HCT116 (cell line): ENCODE data around the gene PIGW. TPM values are rescaled to one million over a fixed set of nuclear protein-coding genes. Genes with fewer than 3 reads are reported as not detected.

Source experiments
- ATAC-seq: fragments of 200-7000 bp; cut with Tn5 transposase; 2 replicates; pipeline ENCODE4 v1.9.1; 2020; ENCODE audit warnings: mild to moderate bottlenecking, moderate library complexity
- BruUV-seq: library from RNA; stranded (reverse); fragments of 400-500 nt; replicated peaks from 2 replicates; lab custom pipeline; 2021; lab: Mats Ljungman, UMichigan
- CTCF ChIA-PET: fragments of 300-600 bp; sonication (Branson Sonifier 250); formaldehyde crosslinking; loops from one replicate; lab custom pipeline; 2021; ENCODE audit warnings: antibody characterized with exemption; lab: Charles Lee
- POLR2A ChIA-PET: fragments of 300-600, 350-600 bp; sonication (Branson Sonifier 250); formaldehyde crosslinking; loops from one replicate; lab custom pipeline; 2021; ENCODE audit warnings: antibody characterized with exemption; lab: Charles Lee
- RAD21 ChIA-PET, 2 experiments: fragments of 300-600 bp; sonication (Branson Sonifier 250); formaldehyde crosslinking; loops; one replicate each; lab custom pipeline; 2023; ENCODE audit warnings: low total read pairs in 2 of 2; ENCODE audit not compliant: uncharacterized antibody in 2 of 2, unreplicated experiment in 2 of 2, low non-redundant PET in 1 of 2; lab: Charles Lee
- DNase-seq: peaks from one replicate; pipeline ENCODE4 v3.0.0-alpha.2; 2010; ENCODE audit warnings: low read depth, low spot score
- H2AFZ ChIP-seq: fragments of 200-600 bp; shearing (Covaris generic), sonication (generic); 2 replicates; pipeline ENCODE4 v1.6.1; 2017; ENCODE audit warnings: low read depth, mixed run types, mixed read lengths, antibody characterized with exemption, low read length; ENCODE audit not compliant: poor library complexity, severe bottlenecking
- H3K27ac ChIP-seq: 2 replicates; pipeline ENCODE4 v1.5.1; 2012; ENCODE audit warnings: low read depth, low read length
- H3K27me3 ChIP-seq: fragments of 200-600 bp; sonication (generic); 2 replicates; pipeline ENCODE4 v1.6.1; 2016; ENCODE audit warnings: mixed run types, low read length, mixed read lengths; ENCODE audit not compliant: insufficient read depth
- H3K36me3 ChIP-seq, 2 experiments: fragments of 200-500 bp in 1 of 2; fragments of 200-600 bp in 1 of 2; sonication (Bioruptor generic) in 1 of 2; sonication (generic) in 1 of 2; 2 replicates each; pipeline versions ENCODE4 v1.5.1 to v1.6.1; 2014 to 2016; ENCODE audit warnings: low read length in 2 of 2, inconsistent platforms in 1 of 2, mixed read lengths in 1 of 2, mixed run types in 1 of 2; ENCODE audit not compliant: insufficient read depth in 2 of 2, control insufficient read depth in 1 of 2
- H3K4me1 ChIP-seq, 2 experiments: fragments of 200-600 bp in 1 of 2; sonication (generic) in 1 of 2; 2 replicates each; pipeline versions ENCODE4 v1.5.1 to v1.6.1; 2012 to 2017; ENCODE audit warnings: low read length in 2 of 2, inconsistent platforms in 1 of 2, mild to moderate bottlenecking in 1 of 2, mixed read lengths in 1 of 2, mixed run types in 1 of 2, moderate library complexity in 1 of 2; ENCODE audit not compliant: insufficient read depth in 2 of 2, control insufficient read depth in 1 of 2
- H3K4me2 ChIP-seq: fragments of 200-600 bp; sonication (generic); 2 replicates; pipeline ENCODE4 v1.6.1; 2017; ENCODE audit warnings: mixed run types, low read length, mixed read lengths
- H3K4me3 ChIP-seq, 2 experiments: fragments of 200-600 bp in 1 of 2; sonication (generic) in 1 of 2; replicated peaks in 1 of 2; 2 replicates each; pipeline ENCODE4 v1.5.1; 2011 to 2016; ENCODE audit warnings: low read length in 2 of 2, control low read depth in 1 of 2, low read depth in 1 of 2, mild to moderate bottlenecking in 1 of 2, mixed read lengths in 1 of 2, mixed run types in 1 of 2
- H3K79me2 ChIP-seq: fragments of 200-600 bp; sonication (generic); 2 replicates; pipeline ENCODE4 v1.6.1; 2017; ENCODE audit warnings: mild to moderate bottlenecking, mixed run types, low read length, moderate library complexity, mixed read lengths; ENCODE audit not compliant: insufficient read depth
- H3K9ac ChIP-seq: fragments of 200-600 bp; sonication (generic); 2 replicates; pipeline ENCODE4 v1.6.1; 2016; ENCODE audit warnings: low read length, mixed read lengths
- H3K9me2 ChIP-seq: fragments of 200-600 bp; sonication (generic), shearing (Covaris generic); 2 replicates; pipeline ENCODE4 v1.6.1; 2017; ENCODE audit warnings: mixed run types, mild to moderate bottlenecking, moderate library complexity; ENCODE audit not compliant: insufficient read depth
- H3K9me3 ChIP-seq, 2 experiments: fragments of 200-500 bp in 1 of 2; fragments of 200-600 bp in 1 of 2; sonication (Bioruptor generic) in 1 of 2; sonication (generic) in 1 of 2; 2 replicates each; pipeline ENCODE4 v1.6.1; 2014 to 2017; ENCODE audit warnings: low read length in 2 of 2, mixed read lengths in 2 of 2, inconsistent platforms in 1 of 2, low read depth in 1 of 2, mild to moderate bottlenecking in 1 of 2, mixed run types in 1 of 2, moderate library complexity in 1 of 2; ENCODE audit not compliant: control insufficient read depth in 1 of 2, insufficient read depth in 1 of 2
- H4K20me1 ChIP-seq: fragments of 200-600 bp; sonication (generic), shearing (Covaris generic); 2 replicates; pipeline ENCODE4 v1.6.1; 2017; ENCODE audit warnings: mixed run types, mild to moderate bottlenecking, moderate library complexity; ENCODE audit not compliant: insufficient read depth
- CBX3 ChIP-seq: IDR thresholded peaks from 2 replicates; pipeline ENCODE4 v1.6.1; 2012; ENCODE audit warnings: low read depth
- CTCF ChIP-seq, 3 experiments: fragments of 200-600 bp in 1 of 3; sonication (generic) in 1 of 3; IDR thresholded peaks in 2 of 3; conservative IDR thresholded peaks in 1 of 3; 2 replicates each; pipeline ENCODE4 v1.5.1; 2012 to 2017; ENCODE audit warnings: low read depth in 2 of 3, low read length in 2 of 3, antibody characterized with exemption in 1 of 3, borderline replicate concordance in 1 of 3, control low read depth in 1 of 3, mild to moderate bottlenecking in 1 of 3, mixed read lengths in 1 of 3, mixed run types in 1 of 3, moderate library complexity in 1 of 3; ENCODE audit not compliant: insufficient read depth in 1 of 3
- JUND ChIP-seq: IDR thresholded peaks from 2 replicates; pipeline ENCODE4 v1.6.1; 2012
- POLR2A ChIP-seq: IDR thresholded peaks from 2 replicates; pipeline ENCODE4 v1.7.0; 2011; ENCODE audit warnings: borderline replicate concordance; ENCODE audit not compliant: insufficient read depth, insufficient read length; ENCODE audit errors: extremely low read depth
- POLR2AphosphoS5 ChIP-seq: IDR thresholded peaks from 2 replicates; pipeline ENCODE4 v1.6.1; 2011; ENCODE audit warnings: mild to moderate bottlenecking, low read depth, low read length, moderate library complexity
- SRF ChIP-seq: IDR thresholded peaks from 2 replicates; pipeline ENCODE4 v1.6.1; 2012; ENCODE audit warnings: low read depth
- intact Hi-C: fragments of 100-400 bp; cut with micrococcal nuclease; formaldehyde crosslinking; loops from 2 replicates; pipeline ENCODE4 v1.10.0; 2022
- total RNA-seq: library from RNA; stranded (reverse); gene quantifications from one replicate; pipeline ENCODE4 v1.2.1, GENCODE V29; 2021; ENCODE audit not compliant: unreplicated experiment

The PIGW gene
- total RNA-seq, 1 experiment from 2014 or later, result 16.4 TPM

- DNase-seq, result no peak
- no peaks in the 10 kb centered on the region for H3K9me2 ChIP-seq
- H4K20me1 ChIP-seq, result no peaks in the 10 kb centered on the region; the same call in 1 of the 2 replicates
- no peak for ATAC-seq
- H3K27ac ChIP-seq, result no peak overlapping the region
- no peaks in the 10 kb centered on the region for H3K27me3 ChIP-seq
- no peak overlapping the region for H2AFZ ChIP-seq
- no peak overlapping the region for H3K4me2 ChIP-seq
- BruUV-seq, result no TSS peak
- RAD21 ChIA-PET, result interaction anchor here in 1 of 2 experiments (0.7 kb wide), 1 partner anchor 10 kb away, joined by 6 read pairs; no protein-coding TSS in a partner anchor
- intact Hi-C loops, result loop anchor here (5.0 kb wide), 1 partner anchor 55 kb away; the partner anchor contains the start of gene MRM1
- no peak overlapping the region for H3K4me3 ChIP-seq
- H3K9ac ChIP-seq, result no peak overlapping the region
- CTCF ChIA-PET, result no interaction called here
- H3K36me3 ChIP-seq, result peaks cover 0 to 6% of the 10 kb centered on the region in 2 experiments; a peak in 2 of 4 replicates
- H3K4me1 ChIP-seq, result peaks cover 11 to 24% of the 10 kb centered on the region in 2 experiments; a peak in 3 of 4 replicates
- H3K79me2 ChIP-seq, result peaks cover 88% of the 10 kb centered on the region
- H3K9me3 ChIP-seq, result no peaks in the 10 kb centered on the region
- no peak for TF ChIP-seq CBX3
- POLR2A ChIA-PET, result no interaction called here
These were observed 13.0 kb downstream of the PIGW start for GRCh38 chr17:36547776-36548175.

DNA sequence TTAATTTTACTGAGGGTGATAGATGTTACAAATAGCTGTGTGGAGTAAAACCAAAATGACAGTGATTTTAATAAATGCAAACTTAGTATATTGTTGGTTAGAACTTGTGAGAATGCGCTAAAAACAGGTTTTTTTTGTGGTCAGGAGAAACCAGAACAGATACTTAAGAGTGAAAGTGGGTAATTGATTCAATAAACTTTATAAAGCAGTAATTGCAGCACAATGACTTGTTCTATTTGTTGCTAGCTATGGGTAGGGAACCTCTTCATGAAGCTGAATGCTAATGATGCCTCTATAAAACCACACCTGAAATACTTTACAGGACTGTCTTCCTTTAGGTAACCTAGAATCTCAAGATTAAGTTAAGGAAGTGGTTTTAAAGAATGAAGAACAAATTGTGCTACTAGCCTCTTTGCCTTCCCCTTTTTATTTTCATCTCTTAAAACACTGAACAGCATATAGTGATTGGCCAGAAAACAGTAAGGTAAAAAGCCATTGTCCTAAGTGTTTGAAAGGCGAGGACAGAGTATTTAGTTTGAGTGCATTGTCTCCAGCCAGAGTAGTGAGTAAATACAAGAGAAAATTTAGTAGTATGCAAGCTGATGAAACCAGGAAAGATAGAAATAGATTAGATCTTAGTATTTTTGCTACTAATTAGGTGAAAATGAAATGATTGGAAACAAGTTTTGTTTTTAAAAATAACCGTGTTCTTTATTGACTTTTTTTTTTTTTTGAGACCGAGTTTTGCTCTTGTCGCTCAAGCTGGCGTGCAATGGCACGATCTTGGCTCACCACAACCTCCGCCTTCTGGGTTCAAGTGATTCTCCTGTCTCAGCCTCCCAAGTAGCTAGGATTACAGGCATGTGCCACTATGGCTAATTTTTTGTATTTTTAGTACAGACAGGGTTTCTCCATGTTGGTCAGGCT is 16.0 kb downstream of the PIGW start:
- Histone ChIP-seq H3K27me3 (no peaks in the 10 kb centered on the region), H3K9me3 (no peaks in the 10 kb centered on the region), H2AFZ (no peak overlapping the region), H3K4me3 (no peak overlapping the region), H3K9me2 (no peaks in the 10 kb centered on the region), H3K27ac (no peak overlapping the region), H3K36me3 (peaks cover 0 to 9% of the 10 kb centered on the region in 2 experiments; a peak in 2 of 4 replicates), H3K4me2 (no peak overlapping the region), H3K4me1 (peaks cover 9 to 14% of the 10 kb centered on the region in 2 experiments; a peak in 3 of 4 replicates), H3K79me2 (peaks cover 99% of the 10 kb centered on the region), H3K9ac (no peak overlapping the region), H4K20me1 (no peaks in the 10 kb centered on the region; the same call in 1 of the 2 replicates)
- TF ChIP-seq SRF (no peak), POLR2AphosphoS5 (no peak), POLR2A (no peak), JUND (no peak), CTCF (IDR thresholded peaks at IDR 0.05 in 2 of 3, conservative IDR thresholded peaks at IDR 0.05 in 1 of 3; ENCODE audit: borderline replicate concordance in 1 of 3, insufficient read depth in 1 of 3, low read depth in 2 of 3, low read length in 2 of 3) (no peak)
- BruUV-seq, result no TSS peak
- CTCF ChIA-PET, result no interaction called here
- RAD21 ChIA-PET, result no interaction called here
- intact Hi-C loops, result no loop called here
- no peak for ATAC-seq
- no peak for DNase-seq
- POLR2A ChIA-PET, result no interaction called here
